IMR-90 (cell line): Measurements from ENCODE around the gene IP6K3. TPM values are rescaled to one million over a fixed set of nuclear protein-coding genes. Genes with fewer than 3 reads are reported as not detected.
A peak's percentile ranks its signal among the peaks of the same experiment; 100 is the strongest.

Experiments used
- ATAC-seq: fragments of 200-7000 bp; cut with Tn5 transposase; 2 replicates; pipeline ENCODE4 v1.9.1; 2020; ENCODE audit warnings: low read depth, mild to moderate bottlenecking, moderate library complexity
- BruUV-seq: library from RNA; stranded (reverse); fragments of 400-500 nt; replicated peaks from 2 replicates; lab custom pipeline; 2021; lab: Mats Ljungman, UMichigan
- CTCF ChIA-PET: fragments of 300-600 bp; formaldehyde crosslinking; extraction: SDS; loops from one replicate; lab custom pipeline; 2021; ENCODE audit warnings: antibody characterized with exemption; lab: Yijun Ruan, JAX
- POLR2A ChIA-PET: fragments of 300-600 bp; sonication (Branson Sonifier 250); formaldehyde crosslinking; loops from one replicate; lab custom pipeline; 2022; ENCODE audit warnings: antibody characterized with exemption; ENCODE audit not compliant: unreplicated experiment; lab: Charles Lee
- DNase-seq: peaks from one replicate; pipeline ENCODE4 v3.0.0; 2013
- H2AFZ ChIP-seq: replicated peaks from 2 replicates; pipeline ENCODE3; 2013; ENCODE audit warnings: low read length, mild to moderate bottlenecking; ENCODE audit not compliant: poor library complexity
- H2AK5ac ChIP-seq: 2 replicates; pipeline ENCODE4 v1.6.1; 2013; ENCODE audit warnings: low read depth, low read length, inconsistent platforms
- H2AK9ac ChIP-seq: replicated peaks from 2 replicates; pipeline ENCODE3; 2013; ENCODE audit warnings: mild to moderate bottlenecking, low read depth, low read length, moderate library complexity; ENCODE audit not compliant: poor library complexity
- H2BK120ac ChIP-seq: 2 replicates; pipeline ENCODE4 v1.6.1; 2013; ENCODE audit warnings: low read depth, low read length, inconsistent platforms
- H2BK15ac ChIP-seq: 3 replicates; pipeline ENCODE4 v1.6.1; 2013; ENCODE audit warnings: low read depth, low read length, inconsistent platforms
- H2BK20ac ChIP-seq: 2 replicates; pipeline ENCODE4 v1.6.1; 2013; ENCODE audit warnings: low read depth, mild to moderate bottlenecking, inconsistent platforms, low read length, moderate library complexity
- H2BK5ac ChIP-seq: 2 replicates; pipeline ENCODE4 v1.6.1; 2013; ENCODE audit warnings: mild to moderate bottlenecking, low read depth, low read length, inconsistent platforms; ENCODE audit not compliant: poor library complexity, severe bottlenecking
- H3K14ac ChIP-seq: replicated peaks from 2 replicates; pipeline ENCODE4 v1.6.1; 2013; ENCODE audit warnings: low read depth, low read length, inconsistent platforms
- H3K18ac ChIP-seq: 2 replicates; pipeline ENCODE4 v1.6.1; 2013; ENCODE audit warnings: low read depth, low read length, control low read depth
- H3K23ac ChIP-seq: 2 replicates; pipeline ENCODE4 v1.6.1; 2013; ENCODE audit warnings: low read depth, low read length, inconsistent platforms
- H3K27ac ChIP-seq: 2 replicates; pipeline ENCODE4 v1.5.1; 2013; ENCODE audit warnings: mild to moderate bottlenecking, control low read depth, low read length; ENCODE audit not compliant: insufficient read depth
- H3K27me3 ChIP-seq: 2 replicates; pipeline ENCODE4 v1.6.1; 2013; ENCODE audit warnings: low read length; ENCODE audit not compliant: control insufficient read depth, insufficient read depth
- H3K36me3 ChIP-seq: 2 replicates; pipeline ENCODE4 v1.6.1; 2013; ENCODE audit warnings: low read length, mixed read lengths; ENCODE audit not compliant: control insufficient read depth, insufficient read depth
- H3K4ac ChIP-seq: 2 replicates; pipeline ENCODE4 v1.6.1; 2013; ENCODE audit warnings: low read depth, low read length, inconsistent platforms
- H3K4me1 ChIP-seq: 2 replicates; pipeline ENCODE4 v1.6.1; 2013; ENCODE audit warnings: low read length, mixed read lengths; ENCODE audit not compliant: control insufficient read depth, insufficient read depth
- H3K4me2 ChIP-seq: 2 replicates; pipeline ENCODE4 v1.6.1; 2013; ENCODE audit warnings: low read depth, mild to moderate bottlenecking, control low read depth, low read length, moderate library complexity
- H3K4me3 ChIP-seq: 2 replicates; pipeline ENCODE4 v1.5.1; 2013; ENCODE audit warnings: low read depth, mild to moderate bottlenecking, control low read depth, low read length, moderate library complexity; ENCODE audit not compliant: insufficient read depth
- H3K56ac ChIP-seq: 2 replicates; pipeline ENCODE4 v1.6.1; 2013; ENCODE audit warnings: low read length, inconsistent platforms; ENCODE audit not compliant: insufficient read depth; ENCODE audit errors: extremely low read depth
- H3K79me1 ChIP-seq, 2 experiments: 2 replicates each; pipeline ENCODE4 v1.6.1; 2013; ENCODE audit warnings: low read length in 2 of 2, inconsistent platforms in 1 of 2, low read depth in 1 of 2
- H3K9ac ChIP-seq: 2 replicates; pipeline ENCODE4 v1.6.1; 2013; ENCODE audit warnings: low read depth, low read length, control low read depth
- H3K9me1 ChIP-seq: 2 replicates; pipeline ENCODE4 v1.6.1; 2013; ENCODE audit warnings: low read length, inconsistent platforms; ENCODE audit not compliant: insufficient read depth
- H3K9me3 ChIP-seq: 2 replicates; pipeline ENCODE4 v1.6.1; 2013; ENCODE audit warnings: low read length; ENCODE audit not compliant: control insufficient read depth, insufficient read depth
- H4K20me1 ChIP-seq: 2 replicates; pipeline ENCODE4 v1.6.1; 2013; ENCODE audit warnings: low read length, inconsistent platforms; ENCODE audit not compliant: insufficient read depth
- H4K5ac ChIP-seq: 2 replicates; pipeline ENCODE4 v1.6.1; 2013; ENCODE audit warnings: mild to moderate bottlenecking, low read depth, low read length, control low read depth
- H4K8ac ChIP-seq, 2 experiments: 2 replicates each; pipeline ENCODE4 v1.6.1; 2013; ENCODE audit warnings: low read depth in 2 of 2, low read length in 2 of 2, control low read depth in 1 of 2, inconsistent platforms in 1 of 2
- H4K91ac ChIP-seq: 2 replicates; pipeline ENCODE4 v1.6.1; 2013; ENCODE audit warnings: low read depth, low read length, inconsistent platforms; ENCODE audit not compliant: insufficient read depth
- CTCF ChIP-seq: conservative IDR thresholded peaks from 2 replicates; pipeline ENCODE4 v1.5.1; 2012; ENCODE audit warnings: mild to moderate bottlenecking, low read depth, low read length, improper control_type of control experiment
- MAFK ChIP-seq: IDR thresholded peaks from 2 replicates; pipeline ENCODE4 v1.6.1; 2012; ENCODE audit warnings: low read depth, low read length, improper control_type of control experiment
- MAZ ChIP-seq: IDR thresholded peaks from 2 replicates; pipeline ENCODE4 v1.6.1; 2012; ENCODE audit warnings: low read depth, mild to moderate bottlenecking, low read length, improper control_type of control experiment, moderate library complexity, borderline replicate concordance
- POLR2A ChIP-seq: IDR thresholded peaks from 2 replicates; pipeline ENCODE4 v1.6.1; 2012; ENCODE audit warnings: mild to moderate bottlenecking, low read depth, low read length
- RAD21 ChIP-seq: IDR thresholded peaks from 2 replicates; pipeline ENCODE4 v1.6.1; 2012; ENCODE audit warnings: low read length, improper control_type of control experiment
- RFX5 ChIP-seq: IDR thresholded peaks from 2 replicates; pipeline ENCODE4 v1.8.0; 2012; ENCODE audit warnings: low read depth, mild to moderate bottlenecking, low read length, moderate library complexity
- SMC3 ChIP-seq: fragments of 150-350 bp; IDR thresholded peaks from 2 replicates; pipeline ENCODE4 v1.6.1; 2016; ENCODE audit warnings: low read depth, mild to moderate bottlenecking, antibody characterized with exemption, low read length, moderate library complexity
- USF2 ChIP-seq: fragments of 150-350 bp; IDR thresholded peaks from 2 replicates; pipeline ENCODE4 v1.6.1; 2017; ENCODE audit warnings: mild to moderate bottlenecking, antibody characterized with exemption, low read length, low read depth
- WGBS, 2 experiments: methylation state at CpG; one replicate each; pipeline versions ENCODE4 v1.1.5 to v1.1.7; 2013; ENCODE audit warnings: missing lambda C conversion rate in 2 of 2; ENCODE audit not compliant: insufficient read length in 1 of 2; ENCODE audit errors: extremely low coverage in 2 of 2; 5-methylcytosine and 5-hydroxymethylcytosine counted together
- dilution Hi-C: fragments of 300-500 bp; cut with HindIII; formaldehyde crosslinking; loops from one replicate; pipeline ENCODE4 v1.14.3; 2018; ENCODE audit warnings: low sequenced_read_pairs; ENCODE audit not compliant: unreplicated experiment
- in situ Hi-C: fragments of 300-500 bp; cut with MboI; formaldehyde crosslinking; loops from 3 replicates; pipeline ENCODE4 v1.14.3; 2019; ENCODE audit warnings: low sequenced_read_pairs, inconsistent platforms, mixed read lengths
- intact Hi-C: fragments of 100-400 bp; cut with micrococcal nuclease; formaldehyde crosslinking; loops from 2 replicates; pipeline ENCODE4 v1.10.0; 2022
- polyA plus RNA-seq, 3 experiments: library from polyadenylated mRNA; depleted of rRNA; stranded (reverse); fragments of >200 nt; gene quantifications; 2 replicates each; pipeline ENCODE4 v1.2.3, GENCODE V29; 2012; ENCODE audit warnings: low replicate concordance in 1 of 3
- total RNA-seq: library from RNA; depleted of rRNA; stranded (reverse); fragments of >200 nt; gene quantifications from 2 replicates; pipeline ENCODE4 v1.2.3, GENCODE V29; 2012
- TF ChIP-seq, protein P1 (sequence below): fragments of 150-350 bp; IDR thresholded peaks from 2 replicates; pipeline ENCODE4 v1.6.1; 2016; ENCODE audit warnings: low read depth, mild to moderate bottlenecking, low read length, moderate library complexity, borderline replicate concordance

IP6K3 gene
- total and polyA plus RNA-seq, 2 of the 4 experiments (the other 2 are of a cell fraction): 0.18 to 0.51 TPM

GRCh38 chr6:33740794-33741193, 5.9 kb downstream of the IP6K3 start:
- Histone ChIP-seq H3K4me1 (peaks cover 10% of the 10 kb centered on the region), H2AK5ac (no peak overlapping the region), H2BK120ac (no peak overlapping the region), H2BK5ac (no peak overlapping the region), H3K4me3 (no peak overlapping the region), H3K27ac (no peak overlapping the region), H2AK9ac (no peak overlapping the region), H3K79me1 (no peaks in the 10 kb centered on the region), H2BK15ac (no peak overlapping the region), H3K14ac (no peak overlapping the region), H3K9ac (no peak overlapping the region), H4K8ac (no peak overlapping the region), H3K18ac (no peak overlapping the region), H3K4ac (no peak overlapping the region), H2AFZ (no peak overlapping the region), H3K56ac (no peak overlapping the region), H3K4me2 (no peak overlapping the region), H3K27me3 (peaks cover 8% of the 10 kb centered on the region; the same call in 1 of the 2 replicates), H3K9me3 (no peaks in the 10 kb centered on the region), H3K36me3 (no peaks in the 10 kb centered on the region), H3K23ac (no peak overlapping the region), H2BK20ac (no peak overlapping the region), H4K91ac (no peak overlapping the region), H4K20me1 (no peaks in the 10 kb centered on the region; the same call in 1 of the 2 replicates), H4K5ac (no peak overlapping the region), H3K9me1 (no peaks in the 10 kb centered on the region)
- in situ Hi-C loops (no loop called here), intact Hi-C loops (no loop called here), dilution Hi-C loops (no loop called here)
- DNase-seq (no peak), ATAC-seq (no peak)
- BruUV-seq: no TSS peak
- ChIA-PET POLR2A (no interaction called here), CTCF (no interaction called here)
- 100% methylated on average over 1 of the region's 5 CpGs; no CpG with 5 or more reads in 1 of the 2 experiments for WGBS, 2 experiments
- TF ChIP-seq, protein P1, sequence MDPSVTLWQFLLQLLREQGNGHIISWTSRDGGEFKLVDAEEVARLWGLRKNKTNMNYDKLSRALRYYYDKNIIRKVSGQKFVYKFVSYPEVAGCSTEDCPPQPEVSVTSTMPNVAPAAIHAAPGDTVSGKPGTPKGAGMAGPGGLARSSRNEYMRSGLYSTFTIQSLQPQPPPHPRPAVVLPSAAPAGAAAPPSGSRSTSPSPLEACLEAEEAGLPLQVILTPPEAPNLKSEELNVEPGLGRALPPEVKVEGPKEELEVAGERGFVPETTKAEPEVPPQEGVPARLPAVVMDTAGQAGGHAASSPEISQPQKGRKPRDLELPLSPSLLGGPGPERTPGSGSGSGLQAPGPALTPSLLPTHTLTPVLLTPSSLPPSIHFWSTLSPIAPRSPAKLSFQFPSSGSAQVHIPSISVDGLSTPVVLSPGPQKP: no peak
- TF ChIP-seq CTCF (no peak), MAZ (no peak), MAFK (no peak), SMC3 (no peak), RAD21 (no peak), USF2 (peak; percentile 14; the same call in 1 of the 2 replicates), RFX5 (no peak), POLR2A (no peak)
